Measurements from ENCODE around the gene SAMD4A.

GRCh38 chr14:54664961-54665360 lies 98.0 kb downstream of the SAMD4A start:
- TF ChIP-seq POLR2AphosphoS5 (IDR thresholded peaks at IDR 0.05; ENCODE audit: low read depth, low read length) (no peak), POLR2A (IDR thresholded peaks at IDR 0.05; ENCODE audit: low read depth, low read length) (no peak)

All from GM12891 (cell line).